Calu3 (cell line): ENCODE results near the gene MLIP. TPM values are rescaled to one million over a fixed set of nuclear protein-coding genes. Genes with fewer than 3 reads are reported as not detected.

Source experiments
- BruUV-seq: library from RNA; stranded (reverse); fragments of 400-500 nt; replicated peaks from 2 replicates; lab custom pipeline; 2021; lab: Mats Ljungman, UMichigan
- CTCF ChIA-PET: fragments of 300-600 bp; sonication (Branson Sonifier 250); formaldehyde crosslinking; loops from one replicate; lab custom pipeline; 2022; ENCODE audit warnings: antibody characterized with exemption; lab: Charles Lee
- DNase-seq: peaks from one replicate; pipeline ENCODE4 v3.0.0; 2022
- H3K27ac Mint-ChIP-seq: one replicate; pipeline ENCODE4 v1.8.0; 2022; ENCODE audit warnings: mixed read lengths; ENCODE audit not compliant: unreplicated experiment
- H3K27me3 Mint-ChIP-seq: one replicate; pipeline ENCODE4 v1.8.0; 2022; ENCODE audit warnings: mixed read lengths; ENCODE audit not compliant: unreplicated experiment
- H3K36me3 Mint-ChIP-seq: one replicate; pipeline ENCODE4 v1.8.0; 2022; ENCODE audit warnings: mild to moderate bottlenecking, moderate library complexity, mixed read lengths; ENCODE audit not compliant: insufficient read depth, unreplicated experiment
- H3K4me1 Mint-ChIP-seq: one replicate; pipeline ENCODE4 v1.8.0; 2022; ENCODE audit warnings: mild to moderate bottlenecking, low read depth, mixed read lengths; ENCODE audit not compliant: unreplicated experiment
- H3K4me3 Mint-ChIP-seq: one replicate; pipeline ENCODE4 v1.8.0; 2022; ENCODE audit warnings: mild to moderate bottlenecking, low read depth, moderate library complexity, mixed read lengths; ENCODE audit not compliant: unreplicated experiment
- H3K9me3 Mint-ChIP-seq: one replicate; pipeline ENCODE4 v1.8.0; 2022; ENCODE audit warnings: low read depth, mixed read lengths; ENCODE audit not compliant: unreplicated experiment
- CTCF ChIP-seq: fragments of 200-600 bp; IDR thresholded peaks from one replicate; pipeline ENCODE4 v1.8.0; 2022; ENCODE audit warnings: antibody characterized with exemption; ENCODE audit not compliant: unreplicated experiment
- intact Hi-C: fragments of 100-400 bp; cut with micrococcal nuclease; formaldehyde crosslinking; loops from one replicate; pipeline ENCODE4 v1.10.0; 2022; ENCODE audit not compliant: unreplicated experiment
- total RNA-seq: library from RNA; stranded (reverse); gene quantifications from 2 replicates; pipeline ENCODE4 v1.2.3, GENCODE V29; 2022

The MLIP gene
- total RNA-seq, 1 experiment from 2014 or later: 1.4 TPM

DNA sequence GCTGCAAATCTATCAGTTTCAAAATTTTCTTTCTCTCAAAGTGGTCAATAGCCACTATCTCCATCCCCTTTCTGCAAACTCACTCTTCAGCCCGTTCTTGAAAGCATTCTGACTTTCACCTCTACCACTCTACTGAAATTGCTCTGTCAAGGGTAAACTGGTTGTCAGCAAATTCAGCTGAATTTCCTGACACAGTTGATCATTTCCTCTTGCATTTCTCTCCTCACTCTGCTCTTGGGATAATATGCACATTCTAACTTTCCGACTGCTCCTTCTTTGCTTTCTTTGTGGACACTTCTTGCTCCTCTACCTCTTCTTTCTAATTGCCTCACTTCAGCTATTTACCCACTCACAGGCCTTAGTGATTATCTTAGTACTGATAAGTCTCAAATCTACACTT, 123.3 kb downstream of the MLIP start:
- CTCF ChIA-PET: interaction anchor here (1.2 kb wide), 1 partner anchor 10 kb away, joined by 4 read pairs; no protein-coding TSS in a partner anchor
- BruUV-seq: no TSS peak
- intact Hi-C loops: no loop called here
- Mint-ChIP-seq H3K9me3 (peaks cover 2% of the 10 kb centered on the region), H3K4me1 (peaks cover 32% of the 10 kb centered on the region), H3K27ac (no peak overlapping the region), H3K27me3 (no peaks in the 10 kb centered on the region), H3K4me3 (no peak overlapping the region), H3K36me3 (no peaks in the 10 kb centered on the region)
- TF ChIP-seq CTCF: no peak
- no peak for DNase-seq

- intact Hi-C loops: no loop called here
- no TSS peak for BruUV-seq
- H3K27me3 Mint-ChIP-seq: no peaks in the 10 kb centered on the region
- DNase-seq: peak; percentile 38
- CTCF ChIA-PET: no interaction called here
- TF ChIP-seq CTCF: no peak
- H3K27ac Mint-ChIP-seq: peak overlapping the region; percentile 86
- H3K36me3 Mint-ChIP-seq: no peaks in the 10 kb centered on the region
- peaks cover 2% of the 10 kb centered on the region for H3K9me3 Mint-ChIP-seq
- peak overlapping the region; percentile 25 for H3K4me3 Mint-ChIP-seq
- H3K4me1 Mint-ChIP-seq: peaks cover 32% of the 10 kb centered on the region
These were observed 125.7 kb downstream of the MLIP start for GRCh38 chr6:54236984-54237383.

- no peaks in the 10 kb centered on the region for H3K36me3 Mint-ChIP-seq
- H3K27ac Mint-ChIP-seq: peak overlapping the region; percentile 4
- intact Hi-C loops: no loop called here
- no peak for DNase-seq
- TF ChIP-seq CTCF: no peak
- H3K4me3 Mint-ChIP-seq: no peak overlapping the region
- BruUV-seq: no TSS peak
- no peaks in the 10 kb centered on the region for H3K27me3 Mint-ChIP-seq
- CTCF ChIA-PET: no interaction called here
- no peaks in the 10 kb centered on the region for H3K9me3 Mint-ChIP-seq
- H3K4me1 Mint-ChIP-seq: peaks cover 24% of the 10 kb centered on the region
These were observed 127.2 kb downstream of the MLIP start for GRCh38 chr6:54238396-54238795.

- BruUV-seq: no TSS peak
These were observed 132.5 kb downstream of the MLIP start for GRCh38 chr6:54243699-54244098.

More at GRCh38 chr6:54243699-54244098, 132.5 kb downstream of the MLIP start:
- Mint-ChIP-seq H3K27me3 (no peaks in the 10 kb centered on the region), H3K9me3 (no peaks in the 10 kb centered on the region), H3K4me3 (no peak overlapping the region), H3K27ac (no peak overlapping the region), H3K36me3 (no peaks in the 10 kb centered on the region), H3K4me1 (peaks cover 4% of the 10 kb centered on the region)
- TF ChIP-seq CTCF: no peak
- intact Hi-C loops: loop anchor here (5.0 kb wide), 1 partner anchor 256 kb away; no protein-coding TSS in a partner anchor
- DNase-seq: no peak
- CTCF ChIA-PET: interaction anchor here (1.0 to 1.7 kb wide), 4 partner anchors 9 to 258 kb away, joined by 3 to 6 read pairs (median 4); no protein-coding TSS in a partner anchor
